Loucy (cell line): Measurements from ENCODE around the gene HUS1B.
"Not testable (repeated sequence)": the region's sequence is repeated elsewhere in the genome, so short reads cannot be mapped to it uniquely, and the experiment has no call there.

Experiments
- H2AFZ ChIP-seq: fragments of 200-600 bp; sonication (generic); 2 replicates; pipeline ENCODE4 v1.6.0; 2016; ENCODE audit warnings: antibody characterized with exemption, mild to moderate bottlenecking, low read length, moderate library complexity
- H3F3A ChIP-seq: fragments of 200-600 bp; 2 replicates; pipeline ENCODE4 v1.6.0; 2016; ENCODE audit warnings: antibody characterized with exemption, low read depth, mild to moderate bottlenecking
- H3K27me3 ChIP-seq: fragments of 200-600 bp; sonication (generic); 2 replicates; pipeline ENCODE4 v1.6.1; 2014; ENCODE audit warnings: low read length, mild to moderate bottlenecking; ENCODE audit not compliant: insufficient read depth, poor library complexity, severe bottlenecking
- H3K36me3 ChIP-seq: fragments of 200-600 bp; sonication (generic); 2 replicates; pipeline ENCODE4 v1.6.1; 2016; ENCODE audit warnings: low read length; ENCODE audit not compliant: insufficient read depth
- H3K4me1 ChIP-seq: fragments of 200-600 bp; sonication (generic); 2 replicates; pipeline ENCODE4 v1.5.1; 2014; ENCODE audit warnings: low read length, mild to moderate bottlenecking; ENCODE audit not compliant: insufficient read depth, poor library complexity, severe bottlenecking
- H3K4me2 ChIP-seq: fragments of 200-600 bp; sonication (generic); 2 replicates; pipeline ENCODE4 v1.6.0; 2014; ENCODE audit warnings: antibody characterized with exemption, low read length, low read depth, mild to moderate bottlenecking; ENCODE audit not compliant: poor library complexity, severe bottlenecking
- H3K4me3 ChIP-seq: fragments of 200-600 bp; sonication (generic); 2 replicates; pipeline ENCODE4 v1.5.1; 2014; ENCODE audit warnings: low read length, mild to moderate bottlenecking, mixed read lengths; ENCODE audit not compliant: poor library complexity, severe bottlenecking
- H3K79me2 ChIP-seq: fragments of 200-600 bp; sonication (generic); 2 replicates; pipeline ENCODE4 v1.6.1; 2014; ENCODE audit warnings: low read length; ENCODE audit not compliant: insufficient read depth
- H3K9ac ChIP-seq: fragments of 200-600 bp; sonication (generic); 2 replicates; pipeline ENCODE4 v1.6.0; 2014; ENCODE audit warnings: mild to moderate bottlenecking, low read depth, low read length, moderate library complexity; ENCODE audit not compliant: poor library complexity, severe bottlenecking
- H3K9me2 ChIP-seq: fragments of 200-600 bp; sonication (generic); replicated peaks from 2 replicates; pipeline ENCODE4 v1.6.1; 2016; ENCODE audit warnings: low read depth, low read length, mixed read lengths
- H3K9me3 ChIP-seq: fragments of 200-600 bp; sonication (generic); 2 replicates; pipeline ENCODE4 v1.6.1; 2014; ENCODE audit warnings: mild to moderate bottlenecking, antibody characterized with exemption, low read length, low read depth; ENCODE audit not compliant: insufficient read depth
- H4K20me1 ChIP-seq: fragments of 200-600 bp; sonication (generic); 2 replicates; pipeline ENCODE4 v1.6.0; 2014; ENCODE audit warnings: antibody characterized with exemption, low read length, mild to moderate bottlenecking; ENCODE audit not compliant: insufficient read depth, poor library complexity, severe bottlenecking
- EZH2phosphoT487 ChIP-seq: fragments of 200-600 bp; IDR thresholded peaks from 2 replicates; pipeline ENCODE4 v1.6.1; 2018; ENCODE audit warnings: antibody characterized with exemption, mild to moderate bottlenecking, moderate library complexity, borderline replicate concordance
- TF ChIP-seq, protein P1 (sequence below): fragments of 200-600 bp; sonication (generic); conservative IDR thresholded peaks from 2 replicates; pipeline ENCODE4 v1.5.1; 2014; ENCODE audit warnings: mild to moderate bottlenecking, antibody characterized with exemption, low read length

Gene HUS1B

DNA sequence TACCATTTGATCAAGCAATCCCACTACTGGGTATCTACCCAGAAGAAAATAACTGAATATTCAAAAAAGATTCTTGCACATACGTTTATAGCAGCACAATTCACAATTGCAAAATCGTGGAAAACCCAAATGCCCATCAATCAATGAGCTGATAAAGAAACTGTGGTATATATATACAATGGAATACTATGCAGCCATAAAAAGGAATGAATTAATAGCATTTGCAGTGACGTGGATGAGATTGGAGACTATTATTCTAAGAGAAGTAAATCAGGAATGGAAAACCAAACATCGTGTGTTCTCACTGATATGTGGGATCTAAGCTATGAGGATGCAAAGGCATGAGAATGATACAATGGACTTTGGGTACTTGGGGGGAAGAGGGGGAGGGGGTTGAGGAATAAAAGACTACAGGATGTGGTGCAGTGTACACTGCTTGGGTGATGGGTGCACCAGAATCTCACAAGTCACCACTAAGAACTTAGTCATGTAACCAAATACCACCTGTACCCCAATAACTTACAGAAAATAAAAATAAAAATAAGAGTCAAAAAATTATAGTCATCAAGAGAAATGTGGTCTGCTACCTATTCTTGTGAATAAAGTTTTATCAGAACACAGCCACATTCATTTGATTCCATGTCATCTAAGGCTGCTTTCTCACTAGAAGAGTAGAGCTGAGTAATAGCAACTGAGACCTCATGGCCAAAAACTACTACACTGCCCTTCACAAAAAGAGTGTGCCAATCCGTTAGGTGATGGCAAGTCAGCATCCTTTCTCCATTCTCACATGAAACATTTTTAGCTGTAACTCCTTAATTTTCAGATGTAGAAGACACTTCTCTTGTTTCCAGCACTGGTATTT is 8.7 kb upstream of the HUS1B start:
- no peaks in the 10 kb centered on the region for H3K9me3 ChIP-seq
- no peak overlapping the region for H2AFZ ChIP-seq
- H3K4me3 ChIP-seq, result no peak overlapping the region
- H3K9me2 ChIP-seq, result no peaks in the 10 kb centered on the region
- H3K27me3 ChIP-seq, result no peaks in the 10 kb centered on the region
- H3K9ac ChIP-seq, result no peak overlapping the region
- peaks cover 20% of the 10 kb centered on the region for H3K79me2 ChIP-seq
- no peak for TF ChIP-seq EZH2phosphoT487
- TF ChIP-seq, protein P1, sequence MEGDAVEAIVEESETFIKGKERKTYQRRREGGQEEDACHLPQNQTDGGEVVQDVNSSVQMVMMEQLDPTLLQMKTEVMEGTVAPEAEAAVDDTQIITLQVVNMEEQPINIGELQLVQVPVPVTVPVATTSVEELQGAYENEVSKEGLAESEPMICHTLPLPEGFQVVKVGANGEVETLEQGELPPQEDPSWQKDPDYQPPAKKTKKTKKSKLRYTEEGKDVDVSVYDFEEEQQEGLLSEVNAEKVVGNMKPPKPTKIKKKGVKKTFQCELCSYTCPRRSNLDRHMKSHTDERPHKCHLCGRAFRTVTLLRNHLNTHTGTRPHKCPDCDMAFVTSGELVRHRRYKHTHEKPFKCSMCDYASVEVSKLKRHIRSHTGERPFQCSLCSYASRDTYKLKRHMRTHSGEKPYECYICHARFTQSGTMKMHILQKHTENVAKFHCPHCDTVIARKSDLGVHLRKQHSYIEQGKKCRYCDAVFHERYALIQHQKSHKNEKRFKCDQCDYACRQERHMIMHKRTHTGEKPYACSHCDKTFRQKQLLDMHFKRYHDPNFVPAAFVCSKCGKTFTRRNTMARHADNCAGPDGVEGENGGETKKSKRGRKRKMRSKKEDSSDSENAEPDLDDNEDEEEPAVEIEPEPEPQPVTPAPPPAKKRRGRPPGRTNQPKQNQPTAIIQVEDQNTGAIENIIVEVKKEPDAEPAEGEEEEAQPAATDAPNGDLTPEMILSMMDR, result no peak
- peaks cover 2% of the 10 kb centered on the region for H3K4me1 ChIP-seq
- H3K36me3 ChIP-seq, result no peaks in the 10 kb centered on the region
- no peaks in the 10 kb centered on the region for H3F3A ChIP-seq
- no peak overlapping the region for H3K4me2 ChIP-seq
- H4K20me1 ChIP-seq, result no peaks in the 10 kb centered on the region

DNA sequence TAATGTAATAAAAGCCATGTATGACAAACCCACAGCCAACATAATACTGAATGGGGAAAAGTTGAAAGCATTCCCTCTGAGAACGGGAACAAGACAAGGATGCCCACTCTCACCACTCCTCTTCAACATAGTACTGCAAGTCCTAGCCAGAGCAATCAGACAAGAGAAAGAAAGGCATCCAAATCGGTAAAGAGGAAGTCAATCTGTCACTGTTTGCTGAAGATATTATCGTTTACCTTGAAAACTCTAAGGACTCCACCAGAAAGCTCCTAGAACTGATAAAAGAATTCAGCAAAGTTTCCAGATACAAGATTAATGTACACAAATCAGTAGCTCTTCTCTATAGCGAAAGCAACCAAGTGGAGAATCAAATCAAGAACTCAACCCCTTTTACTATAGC is 6.9 kb upstream of the HUS1B start:
- not testable (repeated sequence) for H3K4me2 ChIP-seq, H3K9me2 ChIP-seq, H3K27me3 ChIP-seq, H3K4me3 ChIP-seq, H3K36me3 ChIP-seq, H3K9ac ChIP-seq, H3K9me3 ChIP-seq, H2AFZ ChIP-seq, H3F3A ChIP-seq, H4K20me1 ChIP-seq
- peaks cover 20% of the 10 kb centered on the region for H3K4me1 ChIP-seq
- peaks cover 28% of the 10 kb centered on the region for H3K79me2 ChIP-seq

DNA sequence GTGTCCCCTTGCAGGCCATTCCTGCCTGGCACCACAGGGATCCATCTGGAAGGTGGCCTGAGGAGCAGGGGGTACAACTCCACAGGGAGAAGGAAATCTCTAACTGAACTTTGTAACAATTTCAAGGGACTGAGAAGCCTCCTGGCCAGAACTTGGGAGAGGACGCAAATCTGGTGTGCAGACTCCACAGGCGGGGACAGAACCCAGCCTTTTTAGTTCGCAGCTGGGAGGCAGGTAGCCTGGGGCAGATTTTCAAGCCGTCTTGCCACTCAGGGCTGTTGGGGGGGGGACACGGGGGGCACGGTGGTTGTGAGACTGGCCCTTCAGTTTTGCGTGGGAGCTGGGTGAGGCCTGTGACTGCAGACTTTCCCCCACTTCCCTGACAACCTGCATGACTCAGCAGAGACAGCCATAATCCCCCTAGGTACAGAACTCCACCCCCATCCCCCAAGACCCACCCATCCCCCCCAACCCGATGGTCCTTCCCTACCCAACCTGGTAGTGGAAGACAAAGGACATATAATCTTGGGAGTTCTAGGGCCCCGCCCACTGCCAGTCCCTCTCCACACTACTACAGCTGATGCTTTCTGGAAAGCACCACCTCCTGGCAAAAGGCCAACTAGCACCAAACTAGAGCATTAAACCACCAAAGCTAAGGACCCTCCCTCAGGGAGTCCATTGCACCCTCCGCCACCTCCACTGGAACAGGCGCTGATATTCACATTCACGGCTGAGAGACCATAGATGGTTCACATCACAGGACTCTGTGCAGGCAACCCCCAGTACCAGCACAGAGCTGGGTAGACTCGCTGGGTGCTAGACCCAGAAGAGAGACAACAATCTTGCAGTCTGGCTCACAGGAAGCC is 3.0 kb upstream of the HUS1B start:
- Histone ChIP-seq H3K79me2 (peaks cover 34% of the 10 kb centered on the region), H3K36me3 (no peaks in the 10 kb centered on the region), H3K4me2 (peak overlapping the region; percentile 51), H3K4me3 (peak overlapping the region; percentile 35), H3K4me1 (peaks cover 33% of the 10 kb centered on the region), H3K9me3 (no peaks in the 10 kb centered on the region), H3F3A (no peaks in the 10 kb centered on the region), H4K20me1 (peaks cover 2% of the 10 kb centered on the region), H2AFZ (no peak overlapping the region), H3K9ac (peak overlapping the region; percentile 62), H3K27me3 (no peaks in the 10 kb centered on the region), H3K9me2 (no peaks in the 10 kb centered on the region)
- TF ChIP-seq EZH2phosphoT487, result no peak
- TF ChIP-seq, protein P1, result no peak
